MCF 10A (cell line): ENCODE data around the gene BACH2. TPM values are rescaled to one million over a fixed set of nuclear protein-coding genes. Genes with fewer than 3 reads are reported as not detected.

Source experiments
- BruUV-seq: library from RNA; stranded (reverse); fragments of 400-500 nt; replicated peaks from 2 replicates; lab custom pipeline; 2021; lab: Mats Ljungman, UMichigan
- CTCF ChIA-PET: fragments of 300-600 bp; sonication (Branson Sonifier 250); formaldehyde crosslinking; extraction: SDS; loops from one replicate; lab custom pipeline; 2021; ENCODE audit warnings: antibody characterized with exemption, inconsistent platforms; lab: Yijun Ruan, JAX
- POLR2A ChIA-PET: fragments of 300-600, 350-650 bp; sonication (Branson Sonifier 250); formaldehyde crosslinking; extraction: SDS; loops from one replicate; lab custom pipeline; 2020; ENCODE audit warnings: antibody characterized with exemption, inconsistent platforms; lab: Yijun Ruan, JAX
- DNase-seq: peaks from one replicate; pipeline ENCODE4 v3.0.0-alpha.2; 2018; ENCODE audit not compliant: unreplicated experiment
- H3K27ac Mint-ChIP-seq: one replicate; pipeline ENCODE4 v1.8.0; 2022; ENCODE audit warnings: mild to moderate bottlenecking, low read depth, mixed read lengths; ENCODE audit not compliant: unreplicated experiment
- H3K27me3 Mint-ChIP-seq: one replicate; pipeline ENCODE4 v1.8.0; 2022; ENCODE audit warnings: mixed read lengths; ENCODE audit not compliant: insufficient read depth, unreplicated experiment
- H3K36me3 Mint-ChIP-seq: one replicate; pipeline ENCODE4 v1.8.0; 2022; ENCODE audit warnings: mild to moderate bottlenecking, moderate library complexity, mixed read lengths; ENCODE audit not compliant: insufficient read depth, unreplicated experiment
- H3K4me1 Mint-ChIP-seq: one replicate; pipeline ENCODE4 v1.8.0; 2022; ENCODE audit warnings: mixed read lengths; ENCODE audit not compliant: insufficient read depth, unreplicated experiment
- H3K4me3 Mint-ChIP-seq: one replicate; pipeline ENCODE4 v1.8.0; 2022; ENCODE audit warnings: mild to moderate bottlenecking, moderate library complexity, mixed read lengths; ENCODE audit not compliant: unreplicated experiment
- H3K9me3 Mint-ChIP-seq: one replicate; pipeline ENCODE4 v1.8.0; 2022; ENCODE audit warnings: mixed read lengths; ENCODE audit not compliant: unreplicated experiment
- CTCF ChIP-seq: fragments of 200-600 bp; IDR thresholded peaks from one replicate; pipeline ENCODE4 v1.8.0; 2022; ENCODE audit warnings: antibody characterized with exemption, mild to moderate bottlenecking; ENCODE audit not compliant: unreplicated experiment
- intact Hi-C: fragments of 100-400 bp; cut with micrococcal nuclease; formaldehyde crosslinking; loops from 2 replicates; pipeline ENCODE4 v1.14.1; 2022
- total RNA-seq: library from RNA; stranded (reverse); gene quantifications from 2 replicates; pipeline ENCODE4 v1.2.3, GENCODE V29; 2022

BACH2 gene
- total RNA-seq, 1 experiment from 2014 or later, result 9.9 TPM

- TF ChIP-seq CTCF, result no peak
Measured at GRCh38 chr6:90314514-90314913, 17.9 kb upstream of the BACH2 start.

GRCh38 chr6:90311569-90311968, 14.9 kb upstream of the BACH2 start:
- Mint-ChIP-seq H3K36me3 (no peaks in the 10 kb centered on the region), H3K27me3 (peaks cover 18% of the 10 kb centered on the region), H3K9me3 (no peaks in the 10 kb centered on the region), H3K4me3 (no peak overlapping the region), H3K27ac (no peak overlapping the region), H3K4me1 (no peaks in the 10 kb centered on the region)
- ChIA-PET CTCF (no interaction called here), POLR2A (no interaction called here)
- no peak for DNase-seq
- no TSS peak for BruUV-seq
- intact Hi-C loops, result no loop called here
- TF ChIP-seq CTCF, result no peak

More at GRCh38 chr6:90314514-90314913, 17.9 kb upstream of the BACH2 start:
- intact Hi-C loops, result no loop called here
- no peaks in the 10 kb centered on the region for H3K4me1 Mint-ChIP-seq
- no peaks in the 10 kb centered on the region for H3K9me3 Mint-ChIP-seq
- BruUV-seq, result no TSS peak
- H3K27me3 Mint-ChIP-seq, result peaks cover 18% of the 10 kb centered on the region
- ChIA-PET POLR2A (no interaction called here), CTCF (no interaction called here)
- no peak for DNase-seq
- H3K36me3 Mint-ChIP-seq, result no peaks in the 10 kb centered on the region
- H3K4me3 Mint-ChIP-seq, result no peak overlapping the region
- no peak overlapping the region for H3K27ac Mint-ChIP-seq

- H3K4me1 Mint-ChIP-seq, result peaks cover 10% of the 10 kb centered on the region
- intact Hi-C loops, result no loop called here
- no peaks in the 10 kb centered on the region for H3K9me3 Mint-ChIP-seq
- no peaks in the 10 kb centered on the region for H3K36me3 Mint-ChIP-seq
- H3K27me3 Mint-ChIP-seq, result peaks cover 26% of the 10 kb centered on the region
- TF ChIP-seq CTCF, result no peak
- no TSS peak for BruUV-seq
- ChIA-PET POLR2A (no interaction called here), CTCF (interaction anchor here (0.7 to 1.2 kb wide), 3 partner anchors 20 to 212 kb away, joined by 3 to 4 read pairs (median 3); no protein-coding TSS in a partner anchor)
- no peak for DNase-seq
- no peak overlapping the region for H3K4me3 Mint-ChIP-seq
- no peak overlapping the region for H3K27ac Mint-ChIP-seq
Measured at GRCh38 chr6:90305800-90306448, 9.3 kb upstream of the BACH2 start.

- H3K4me3 Mint-ChIP-seq, result no peak overlapping the region
Measured at GRCh38 chr6:90304308-90304707, 7.7 kb upstream of the BACH2 start.

More at GRCh38 chr6:90304308-90304707, 7.7 kb upstream of the BACH2 start:
- H3K27ac Mint-ChIP-seq, result no peak overlapping the region
- TF ChIP-seq CTCF, result no peak
- H3K9me3 Mint-ChIP-seq, result no peaks in the 10 kb centered on the region
- H3K4me1 Mint-ChIP-seq, result peaks cover 15% of the 10 kb centered on the region
- intact Hi-C loops, result no loop called here
- no peak for DNase-seq
- BruUV-seq, result no TSS peak
- ChIA-PET POLR2A (no interaction called here), CTCF (interaction anchor here (1.0 kb wide), 1 partner anchor 45 kb away, joined by 4 read pairs; no protein-coding TSS in a partner anchor)
- no peaks in the 10 kb centered on the region for H3K36me3 Mint-ChIP-seq
- peaks cover 39% of the 10 kb centered on the region for H3K27me3 Mint-ChIP-seq
